ENCODE results near the gene FLVCR2.

DNA sequence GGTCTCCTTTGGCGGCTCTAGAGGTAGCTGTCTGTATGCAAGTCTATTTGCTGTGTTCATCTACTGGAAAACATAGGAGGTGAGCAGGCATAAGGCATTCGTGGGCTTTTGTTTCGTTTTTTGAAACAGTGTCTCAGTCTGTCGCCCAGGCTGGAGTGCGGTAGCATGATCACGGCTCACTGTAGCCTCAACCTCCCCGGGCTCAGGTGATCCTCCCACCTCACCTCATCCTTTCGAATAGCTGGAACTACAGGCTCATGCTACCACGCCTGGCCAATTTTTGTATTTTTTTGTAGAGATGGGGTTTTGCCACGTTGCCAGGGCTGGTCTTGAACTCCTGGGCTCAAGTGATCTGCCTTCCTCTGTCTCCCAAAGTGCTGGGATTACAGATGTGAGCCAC, 27.5 kb downstream of the FLVCR2 start:
- TF ChIP-seq CTCF (IDR thresholded peaks at IDR 0.05; ENCODE audit: low read depth, low read length, poor library complexity, severe bottlenecking): no peak
- TF ChIP-seq EZH2phosphoT487 (IDR thresholded peaks at IDR 0.05; ENCODE audit: borderline replicate concordance, low read length): no peak

All from DOHH2 (cell line).